Lung (tissue), 12 donors: Measurements from ENCODE around the gene RCOR1. TPM values are rescaled to one million over a fixed set of nuclear protein-coding genes. Genes with fewer than 3 reads are reported as not detected.

Source experiments
- ATAC-seq: fragments of 200-7000 bp; cut with Tn5 transposase; one replicate; pipeline ENCODE4 v1.9.1; 2020; ENCODE audit warnings: moderate number of reproducible peaks; ENCODE audit not compliant: insufficient read depth, low FRiP score
- DNase-seq, 3 donors: peaks; one replicate each; pipeline ENCODE4 v3.0.0-alpha.2; 2013 to 2017
- H3K27ac ChIP-seq, 2 donors: one replicate each; pipeline ENCODE4 v1.5.1; 2013; ENCODE audit warnings: mild to moderate bottlenecking in 2 of 2, moderate library complexity in 2 of 2, control low read depth in 1 of 2, inconsistent platforms in 1 of 2, low read depth in 1 of 2, low read length in 1 of 2
- H3K27me3 ChIP-seq, 3 donors: one replicate each; pipeline ENCODE4 v1.5.1; 2013; ENCODE audit warnings: low read length in 2 of 3; ENCODE audit not compliant: control insufficient read depth in 3 of 3, insufficient read depth in 3 of 3
- H3K36me3 ChIP-seq, 4 donors: one replicate each; pipeline ENCODE4 v1.5.1; 2013; ENCODE audit warnings: low read length in 4 of 4, mild to moderate bottlenecking in 1 of 4, moderate library complexity in 1 of 4; ENCODE audit not compliant: control insufficient read depth in 4 of 4, insufficient read depth in 4 of 4
- H3K4me1 ChIP-seq, 5 donors: one replicate each; pipeline ENCODE4 v1.5.1; 2013; ENCODE audit warnings: low read length in 5 of 5, mild to moderate bottlenecking in 2 of 5, moderate library complexity in 1 of 5; ENCODE audit not compliant: control insufficient read depth in 5 of 5, insufficient read depth in 5 of 5
- H3K4me3 ChIP-seq: one replicate; pipeline ENCODE4 v1.5.1; 2013; ENCODE audit warnings: mild to moderate bottlenecking, control low read depth, moderate library complexity
- H3K9ac ChIP-seq, 2 donors: one replicate each; pipeline ENCODE4 v1.5.1; 2013; ENCODE audit warnings: low read length in 2 of 2, control low read depth in 1 of 2; ENCODE audit not compliant: insufficient read depth in 1 of 2
- H3K9me3 ChIP-seq, 4 donors: one replicate each; pipeline ENCODE4 v1.5.1; 2013; ENCODE audit warnings: low read length in 3 of 4, mild to moderate bottlenecking in 1 of 4, moderate library complexity in 1 of 4; ENCODE audit not compliant: control insufficient read depth in 4 of 4, insufficient read depth in 3 of 4
- CTCF ChIP-seq: IDR thresholded peaks from 2 replicates; pipeline ENCODE4 v1.5.1; 2012; ENCODE audit warnings: mild to moderate bottlenecking; ENCODE audit errors: control extremely low read depth, extremely low read depth
- WGBS, 2 donors: extraction: QIAGEN DNeasy Blood & Tissue Kit; methylation state at CpG; one replicate each; pipeline ENCODE4 v1.1.7; 2013; 5-methylcytosine and 5-hydroxymethylcytosine counted together
- polyA plus RNA-seq, 2 donors: library from polyadenylated mRNA; stranded (reverse); fragments of 200-250 nt; gene quantifications; one replicate each; pipeline ENCODE4 v1.2.1, GENCODE V29; 2013
- total RNA-seq, 2 donors: library from RNA; depleted of rRNA in 1 of 2; stranded (reverse); fragments of >200 nt in 1 of 2; gene quantifications; one replicate each; pipeline ENCODE4 v1.2.1, GENCODE V29; 2014 to 2021
- donor health status: control.
- donor health status: control.
- donor health status: Bipolar disorder and iron deficiency.
- donor health status: healthy.
- donor health status: DM: yes; HTN: yes; CAD: no.

Gene RCOR1
- total and polyA plus RNA-seq, 4 donors = 7.9 to 63.9 (median 22.4) TPM

DNA sequence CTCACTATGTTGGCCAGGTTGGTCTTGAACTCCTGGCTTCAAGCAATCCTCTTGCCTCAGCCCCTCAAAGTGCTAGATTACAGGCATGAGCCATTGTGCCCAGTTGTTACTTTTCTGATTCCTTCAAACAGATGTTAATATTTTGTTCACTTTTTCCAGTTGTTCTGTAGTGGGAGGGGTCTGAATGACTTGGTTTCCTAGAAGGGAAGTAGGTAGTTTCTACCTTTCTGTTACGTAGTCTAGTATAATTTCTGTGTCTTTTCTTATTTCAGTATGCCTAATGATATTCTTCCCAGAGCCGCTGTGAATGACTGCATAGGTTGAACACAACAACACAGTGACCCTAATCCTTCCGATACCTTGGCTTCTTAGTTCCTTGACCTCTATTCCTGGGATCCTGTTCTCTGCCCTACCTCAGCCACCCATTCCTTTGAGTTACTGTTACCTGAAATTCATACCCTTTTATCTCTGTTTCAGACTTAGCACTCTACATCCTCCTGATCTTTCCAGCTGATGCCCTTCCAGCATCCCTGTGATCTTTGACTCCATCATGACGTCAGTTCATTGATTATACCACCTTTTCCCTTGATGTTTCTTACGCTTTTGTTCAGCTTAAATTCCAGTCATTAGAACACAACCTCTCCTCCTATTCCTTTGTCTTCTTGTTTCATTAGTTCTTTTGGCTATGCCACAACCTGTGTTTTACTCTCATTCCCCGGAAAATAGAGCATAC is 33.3 kb downstream of the RCOR1 start:
- Histone ChIP-seq H3K36me3 (peaks cover 0 to 10% (median 3%) of the 10 kb centered on the region in 4 donors), H3K9ac (no peak overlapping the region), H3K9me3 (no peaks in the 10 kb centered on the region), H3K27me3 (no peaks in the 10 kb centered on the region), H3K4me1 (peaks cover 9 to 18% (median 14%) of the 10 kb centered on the region in 5 donors), H3K27ac (no peak overlapping the region), H3K4me3 (no peak overlapping the region)
- DNase-seq = no peak
- no peak for TF ChIP-seq CTCF
- WGBS, 2 donors = 90 to 95% methylated on average over 6 of the region's 6 CpGs
- no peak for ATAC-seq

DNA sequence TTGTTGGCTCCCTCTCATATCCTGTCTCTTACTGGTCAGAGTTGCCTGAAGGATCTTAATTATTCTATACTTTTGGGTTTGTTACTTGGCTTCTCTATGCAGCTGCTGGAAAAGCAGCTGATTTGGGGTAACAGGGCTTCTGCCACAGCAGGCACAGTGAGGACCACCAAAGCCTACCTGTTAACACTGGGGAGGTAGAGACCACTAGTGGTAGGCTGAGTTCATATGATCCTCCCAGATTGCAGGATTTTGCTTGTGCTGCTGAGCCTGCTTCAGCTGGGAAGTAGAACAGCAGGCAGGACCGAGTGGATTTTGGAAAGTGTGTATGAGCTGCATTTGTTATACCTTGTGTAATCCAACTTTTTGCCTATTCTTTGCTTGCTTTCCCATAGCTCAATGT is 34.1 kb downstream of the RCOR1 start:
- peaks cover 9 to 18% (median 12%) of the 10 kb centered on the region in 5 donors for H3K4me1 ChIP-seq
- peaks cover 0 to 9% (median 3%) of the 10 kb centered on the region in 4 donors for H3K36me3 ChIP-seq
- no peak overlapping the region for H3K4me3 ChIP-seq
- DNase-seq (no peak), ATAC-seq (no peak)
- TF ChIP-seq CTCF = no peak
- H3K9ac ChIP-seq = no peak overlapping the region
- H3K27me3 ChIP-seq = no peaks in the 10 kb centered on the region
- WGBS, 2 donors = 73 to 87% methylated on average over 1 of the region's 1 CpG
- no peak overlapping the region for H3K27ac ChIP-seq
- no peaks in the 10 kb centered on the region for H3K9me3 ChIP-seq

- peaks cover 4 to 12% (median 12%) of the 10 kb centered on the region in 5 donors for H3K4me1 ChIP-seq
- H3K9ac ChIP-seq = peak overlapping the region in 1 of 2 donors; percentile 13
- H3K9me3 ChIP-seq = no peaks in the 10 kb centered on the region
- H3K4me3 ChIP-seq = no peak overlapping the region
- H3K36me3 ChIP-seq = peaks cover 0 to 8% (median 3%) of the 10 kb centered on the region in 4 donors
- H3K27ac ChIP-seq = peak overlapping the region in 1 of 2 donors; percentile 1
- no peaks in the 10 kb centered on the region for H3K27me3 ChIP-seq
- ATAC-seq (no peak), DNase-seq (peak in 2 of 3 donors; percentile 11 to 37)
- 32 to 44% methylated on average over 8 of the region's 8 CpGs for WGBS, 2 donors
- no peak for TF ChIP-seq CTCF
Observed at GRCh38 chr14:102629011-102629444, 36.6 kb downstream of the RCOR1 start.
